Activated naive CD8-positive, alpha-beta T cell treated with anti-CD3 and anti-CD28 coated beads, Interleukin-2, amount 10 ng/mL, durations not matched to agents 7 days and 5 days (primary cell): ENCODE data around the gene PTPRN2. TPM values are rescaled to one million over a fixed set of nuclear protein-coding genes. Genes with fewer than 3 reads are reported as not detected.
"Not testable (repeated sequence)": the region's sequence is repeated elsewhere in the genome, so short reads cannot be mapped to it uniquely, and the experiment has no call there.

Experiments used
- ATAC-seq: fragments of 150-1000 bp; cut with Tn5 transposase; one replicate; pipeline ENCODE4 v1.10.0; 2021; ENCODE audit warnings: low read depth, moderate library complexity
- POLR2A ChIA-PET: fragments of 350-600 bp; sonication (Branson Sonifier 250); formaldehyde crosslinking; loops from one replicate; lab custom pipeline; 2021; ENCODE audit warnings: antibody characterized with exemption; lab: Charles Lee
- DNase-seq: peaks from one replicate; pipeline ENCODE4 v3.0.0; 2021
- H3K27ac Mint-ChIP-seq: one replicate; pipeline ENCODE4 v1.8.0; 2022; ENCODE audit warnings: mild to moderate bottlenecking, mixed read lengths
- H3K27me3 Mint-ChIP-seq: one replicate; pipeline ENCODE4 v1.8.0; 2022; ENCODE audit warnings: mild to moderate bottlenecking, moderate library complexity, mixed read lengths
- H3K36me3 Mint-ChIP-seq: one replicate; pipeline ENCODE4 v1.8.0; 2021; ENCODE audit warnings: mild to moderate bottlenecking, mixed read lengths
- H3K4me1 Mint-ChIP-seq: one replicate; pipeline ENCODE4 v1.8.0; 2021; ENCODE audit warnings: mixed read lengths
- H3K4me3 Mint-ChIP-seq: one replicate; pipeline ENCODE4 v1.8.0; 2022; ENCODE audit warnings: mild to moderate bottlenecking, moderate library complexity, mixed read lengths
- H3K9me3 Mint-ChIP-seq: one replicate; pipeline ENCODE4 v1.8.0; 2021; ENCODE audit warnings: mixed read lengths
- total RNA-seq, 2 experiments: library from RNA; stranded (reverse); gene quantifications; one replicate each; pipeline ENCODE4 v1.2.3, GENCODE V29; 2021

Gene PTPRN2
- total RNA-seq, 2 experiments from 2014 or later: 4.5 to 4.9 TPM

DNA sequence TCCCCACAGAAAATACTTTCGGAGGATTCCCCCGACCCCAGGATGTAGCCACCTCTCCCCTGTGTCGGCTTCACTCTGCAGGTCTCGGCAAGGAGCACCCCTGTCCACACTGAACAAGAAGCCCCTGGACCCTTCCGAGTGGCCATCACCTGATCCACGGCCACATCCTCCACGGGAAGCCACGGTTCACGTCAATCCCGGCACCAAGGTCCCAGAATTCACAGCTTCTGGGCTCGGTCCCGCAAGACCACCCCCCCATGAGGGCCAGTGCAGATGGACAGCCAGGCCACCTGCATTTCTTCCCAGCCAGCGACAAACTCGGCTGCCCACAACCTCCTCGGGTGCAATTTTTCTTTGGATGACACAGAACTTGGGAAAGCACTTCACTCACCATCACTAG is 199.6 kb downstream of the PTPRN2 start:
- Mint-ChIP-seq H3K27me3 (no peaks in the 10 kb centered on the region), H3K9me3 (no peaks in the 10 kb centered on the region), H3K36me3 (no peaks in the 10 kb centered on the region), H3K27ac (no peak overlapping the region), H3K4me1 (no peaks in the 10 kb centered on the region), H3K4me3 (no peak overlapping the region)
- POLR2A ChIA-PET: no interaction called here
- DNase-seq: no peak
- no peak for ATAC-seq

DNA sequence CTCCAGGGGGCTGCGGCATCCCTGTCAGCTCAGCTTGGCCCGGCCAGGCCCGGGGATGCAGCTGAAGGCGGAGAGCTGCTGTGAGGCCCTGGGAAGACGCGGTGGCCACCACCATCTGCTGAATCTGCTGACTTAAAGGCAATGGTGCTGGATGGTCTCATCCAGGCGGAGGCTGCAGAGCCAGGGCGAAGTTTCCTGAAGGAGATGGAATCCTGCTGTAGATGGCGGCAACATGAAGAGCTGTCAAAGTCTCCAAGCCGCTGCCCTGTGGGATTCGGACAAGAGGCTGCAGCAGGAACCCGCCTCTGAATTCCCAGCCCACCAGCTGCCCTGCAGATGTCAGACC is 200.1 kb downstream of the PTPRN2 start:
- ATAC-seq (no peak), DNase-seq (no peak)
- Mint-ChIP-seq H3K36me3 (no peaks in the 10 kb centered on the region), H3K27me3 (no peaks in the 10 kb centered on the region), H3K27ac (no peak overlapping the region), H3K4me3 (no peak overlapping the region), H3K4me1 (no peaks in the 10 kb centered on the region), H3K9me3 (no peaks in the 10 kb centered on the region)
- POLR2A ChIA-PET: no interaction called here

DNA sequence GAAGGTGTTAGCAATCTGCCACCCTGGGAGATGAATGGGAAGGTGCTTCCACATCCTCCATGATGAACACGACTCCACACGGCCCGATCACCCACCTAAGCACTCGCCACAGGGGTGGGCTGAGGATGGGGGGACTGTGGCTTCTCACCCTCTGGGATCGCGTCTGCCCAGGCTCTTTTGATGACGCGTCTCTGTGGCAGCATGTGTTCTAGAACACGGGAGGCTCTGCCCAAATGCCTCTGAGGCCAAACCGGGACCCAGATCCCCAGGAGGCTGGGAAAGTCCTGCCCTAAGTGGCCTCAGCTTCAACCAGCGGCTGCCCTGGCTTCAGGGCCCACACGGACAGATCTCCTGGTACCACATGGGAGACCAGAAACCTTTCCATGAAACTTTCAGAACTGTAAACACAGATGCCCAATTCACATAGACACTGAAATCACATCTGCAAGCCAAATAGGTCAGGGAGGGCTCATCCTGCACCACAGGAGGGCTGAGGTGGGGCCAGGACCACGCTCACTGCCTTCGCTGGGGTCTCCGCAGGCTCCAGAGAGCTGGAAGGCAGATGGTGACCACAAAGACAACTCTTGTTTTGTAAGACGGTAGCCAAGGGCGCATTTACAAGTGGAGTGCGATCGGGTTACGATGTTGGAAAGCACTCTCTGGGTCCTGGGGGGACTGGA is 200.6 kb downstream of the PTPRN2 start:
- ATAC-seq: no peak

DNA sequence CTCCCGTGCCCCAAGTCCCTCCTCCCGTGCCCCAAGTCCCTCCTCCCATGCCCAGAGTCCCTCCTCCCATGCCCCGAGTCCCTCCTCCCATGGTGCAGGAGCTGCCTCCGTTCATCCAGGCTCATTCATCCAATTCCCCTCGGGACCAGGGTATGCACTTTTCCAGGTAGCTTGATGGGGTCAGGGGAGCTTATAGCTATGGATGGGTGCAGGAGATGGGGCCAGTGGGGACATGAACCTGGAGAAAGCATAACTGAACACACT is 201.3 kb downstream of the PTPRN2 start:
- DNase-seq (no peak), ATAC-seq (no peak)
- Mint-ChIP-seq H3K9me3 (peaks cover under 1% of the 10 kb centered on the region), H3K27me3 (no peaks in the 10 kb centered on the region), H3K4me1 (no peaks in the 10 kb centered on the region), H3K4me3 (no peak overlapping the region), H3K36me3 (no peaks in the 10 kb centered on the region), H3K27ac (no peak overlapping the region)
- POLR2A ChIA-PET: no interaction called here

More for the DNA sequence above, 200.6 kb downstream of the PTPRN2 start:
- Mint-ChIP-seq H3K36me3 (no peaks in the 10 kb centered on the region), H3K4me3 (no peak overlapping the region), H3K4me1 (no peaks in the 10 kb centered on the region), H3K27ac (no peak overlapping the region), H3K27me3 (no peaks in the 10 kb centered on the region), H3K9me3 (no peaks in the 10 kb centered on the region)
- DNase-seq: no peak
- POLR2A ChIA-PET: no interaction called here

DNA sequence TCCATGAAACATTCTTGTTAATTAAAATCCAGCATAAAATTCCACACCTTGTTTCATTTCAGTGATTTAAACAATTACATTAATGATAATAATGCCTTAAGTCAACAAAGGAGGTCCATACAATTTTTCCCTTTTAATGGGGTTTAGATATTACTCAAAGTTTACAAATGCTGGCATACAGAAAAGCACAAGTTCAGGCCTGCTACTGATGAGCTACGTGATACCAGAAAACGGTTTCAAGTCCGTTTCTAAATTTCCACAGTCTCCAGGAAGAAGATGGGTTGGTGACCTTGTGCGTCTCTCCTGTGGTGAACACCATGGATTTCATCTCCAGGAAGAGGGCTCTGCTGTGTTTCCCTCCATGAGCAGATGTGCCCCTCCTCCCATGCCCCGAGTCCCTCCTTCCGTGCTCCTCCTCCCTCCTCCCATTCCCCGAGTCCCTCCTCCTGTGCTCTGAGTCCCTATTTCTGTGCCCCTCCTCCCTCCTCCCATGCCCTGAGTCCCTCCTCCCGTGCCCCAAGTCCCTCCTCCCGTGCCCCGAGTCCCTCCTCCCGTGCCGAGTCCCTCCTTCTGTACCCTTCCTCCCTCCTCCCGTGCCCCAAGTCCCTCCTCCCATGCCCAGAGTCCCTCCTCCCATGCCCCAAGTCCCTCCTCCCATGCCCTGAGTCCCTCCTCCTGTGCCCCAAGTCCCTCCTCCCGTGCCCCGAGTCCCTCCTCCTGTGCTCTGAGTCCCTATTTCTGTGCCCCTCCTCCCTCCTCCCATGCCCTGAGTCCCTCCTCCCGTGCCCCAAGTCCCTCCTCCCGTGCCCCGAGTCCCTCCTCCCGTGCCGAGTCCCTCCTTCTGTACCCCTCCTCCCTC is 201.9 kb downstream of the PTPRN2 start:
- H3K4me1 Mint-ChIP-seq, H3K27me3 Mint-ChIP-seq, H3K36me3 Mint-ChIP-seq, POLR2A ChIA-PET, ATAC-seq, H3K9me3 Mint-ChIP-seq, DNase-seq, H3K27ac Mint-ChIP-seq, H3K4me3 Mint-ChIP-seq: not testable (repeated sequence)

DNA sequence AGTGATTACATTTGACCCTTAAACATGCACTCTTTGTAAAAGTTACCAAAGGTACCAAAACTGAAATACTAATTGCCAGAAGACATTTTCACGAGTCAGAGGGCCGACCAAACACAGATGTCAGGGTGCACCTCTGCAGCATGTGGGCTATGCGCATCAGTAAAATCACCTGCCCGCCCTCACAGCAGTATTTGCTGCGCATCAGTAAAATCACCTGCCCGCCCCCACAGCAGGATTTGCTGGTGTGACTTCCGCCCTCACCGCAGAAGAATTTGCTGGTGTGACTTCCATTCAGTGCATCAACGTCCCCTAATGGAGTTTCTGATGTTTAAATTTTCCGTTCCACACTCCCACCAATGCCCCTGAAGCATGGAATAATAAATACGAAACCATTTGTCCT is 202.9 kb downstream of the PTPRN2 start:
- DNase-seq (no peak), ATAC-seq (no peak)
- H3K4me1 Mint-ChIP-seq: no peaks in the 10 kb centered on the region
- peaks cover 2% of the 10 kb centered on the region for H3K9me3 Mint-ChIP-seq
- POLR2A ChIA-PET: no interaction called here
- H3K4me3 Mint-ChIP-seq: no peak overlapping the region
- H3K27me3 Mint-ChIP-seq: peaks cover under 1% of the 10 kb centered on the region
- H3K27ac Mint-ChIP-seq: no peak overlapping the region
- no peaks in the 10 kb centered on the region for H3K36me3 Mint-ChIP-seq

DNA sequence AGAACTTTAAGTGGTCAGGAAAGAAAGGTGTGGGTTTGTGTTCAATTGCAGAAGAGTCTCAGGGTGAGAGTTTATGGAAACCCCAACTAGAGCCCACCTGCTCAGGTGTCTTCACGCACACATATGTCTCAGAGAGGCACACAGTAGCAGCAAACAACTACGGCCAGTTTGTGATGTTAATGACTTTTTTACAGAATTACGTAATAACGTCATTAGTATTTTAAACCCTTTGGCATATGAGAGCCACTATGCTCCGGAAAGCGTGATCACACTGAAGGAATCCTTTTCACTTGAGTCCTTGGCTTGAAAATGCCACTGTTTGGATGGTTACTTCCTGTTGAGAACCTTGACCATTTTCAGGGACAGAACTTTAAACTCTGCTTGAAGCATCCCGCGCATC is 204.0 kb downstream of the PTPRN2 start:
- H3K27ac Mint-ChIP-seq: no peak overlapping the region
- peaks cover 4% of the 10 kb centered on the region for H3K9me3 Mint-ChIP-seq
- no peaks in the 10 kb centered on the region for H3K4me1 Mint-ChIP-seq
- no peak overlapping the region for H3K4me3 Mint-ChIP-seq
- H3K36me3 Mint-ChIP-seq: no peaks in the 10 kb centered on the region
- H3K27me3 Mint-ChIP-seq: peaks cover 2% of the 10 kb centered on the region
- DNase-seq (no peak), ATAC-seq (no peak)
- POLR2A ChIA-PET: no interaction called here

DNA sequence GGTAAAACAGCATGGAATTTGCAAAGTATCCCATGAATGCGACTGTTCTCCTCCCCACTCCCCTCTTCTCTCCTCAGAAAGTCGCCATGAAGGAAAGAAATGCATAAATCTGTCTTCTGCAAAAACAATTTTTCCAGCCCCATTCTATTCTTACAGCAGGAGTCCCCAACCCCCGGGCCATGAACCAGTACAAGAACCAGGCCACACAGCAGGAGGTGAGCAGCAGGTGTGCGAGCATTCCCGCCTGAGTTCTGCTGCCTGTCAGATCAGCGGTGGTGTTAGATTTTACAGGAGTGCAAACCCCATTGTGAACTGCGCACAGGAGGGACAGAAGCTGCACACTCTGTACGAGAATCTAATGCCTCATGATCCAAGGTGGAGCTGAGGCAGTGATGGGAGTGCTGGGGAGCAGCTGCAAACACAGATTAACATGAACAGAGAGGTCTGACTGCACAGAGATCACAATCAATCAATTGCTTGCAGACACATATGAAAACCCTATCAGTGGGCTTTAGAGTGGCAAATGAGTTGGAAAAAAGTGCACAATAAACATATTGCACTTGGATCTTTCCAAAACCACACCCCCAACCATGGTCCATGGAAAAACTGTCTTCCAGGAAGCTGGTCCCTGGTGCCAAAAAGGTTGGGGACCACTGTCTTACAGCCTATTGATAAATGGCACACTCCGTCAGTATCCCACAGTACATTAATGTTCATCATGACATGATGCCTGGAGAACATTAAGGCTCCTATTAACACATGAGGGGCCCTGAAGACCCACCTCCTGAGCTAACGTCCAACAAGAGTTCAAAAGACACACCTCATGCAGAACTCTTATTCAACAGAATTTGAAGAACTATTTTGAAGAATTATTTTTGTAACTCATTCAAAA is 205.0 kb downstream of the PTPRN2 start:
- DNase-seq: no peak

DNA sequence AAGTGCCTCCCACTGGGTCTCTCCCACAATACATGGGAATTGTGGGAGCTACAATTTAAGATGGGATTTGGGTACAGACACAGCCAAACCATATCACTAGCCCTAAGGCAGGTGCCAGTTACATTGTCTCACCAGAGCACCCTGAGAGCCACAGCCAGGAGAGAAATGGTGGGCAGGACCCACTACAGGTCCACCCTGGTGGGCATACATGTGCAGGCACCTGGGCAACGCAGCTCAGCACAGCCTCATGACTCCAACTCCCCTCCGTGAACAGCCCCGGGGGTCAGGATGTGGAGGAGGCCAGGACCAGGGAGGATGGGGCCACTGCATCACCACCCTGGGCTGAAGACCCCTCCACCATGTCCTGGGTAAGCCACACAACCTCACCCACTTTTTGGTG is 205.7 kb downstream of the PTPRN2 start:
- no peak for ATAC-seq
- peaks cover 2% of the 10 kb centered on the region for H3K27me3 Mint-ChIP-seq

More for the DNA sequence above, 205.0 kb downstream of the PTPRN2 start:
- Mint-ChIP-seq H3K36me3 (no peaks in the 10 kb centered on the region), H3K4me3 (no peak overlapping the region), H3K9me3 (peaks cover 4% of the 10 kb centered on the region), H3K27ac (no peak overlapping the region), H3K27me3 (peaks cover 2% of the 10 kb centered on the region), H3K4me1 (no peaks in the 10 kb centered on the region)
- no peak for ATAC-seq
- POLR2A ChIA-PET: no interaction called here

DNA sequence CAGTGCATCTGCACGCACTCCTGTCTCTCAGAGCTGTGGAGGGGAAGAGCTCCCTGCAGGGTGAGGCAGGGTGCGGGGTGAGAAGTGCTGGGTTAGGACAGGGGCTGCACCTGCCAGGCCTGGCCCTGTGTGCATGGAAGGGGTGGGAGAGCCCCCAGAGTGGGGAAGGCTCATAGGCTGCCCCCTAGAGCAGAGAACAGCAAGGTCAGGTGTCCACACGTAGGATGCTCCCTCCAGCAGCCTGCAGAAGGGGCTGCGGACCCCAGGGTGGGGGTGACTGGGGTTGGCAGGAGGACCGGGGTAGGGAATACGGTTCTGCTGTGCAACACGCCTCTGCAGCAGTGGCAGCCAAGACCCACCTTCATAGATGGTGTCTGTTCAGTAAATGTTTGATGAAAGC is 208.6 kb downstream of the PTPRN2 start:
- Mint-ChIP-seq H3K4me3 (no peak overlapping the region), H3K9me3 (peaks cover 4% of the 10 kb centered on the region)
- no peak for ATAC-seq

More for the DNA sequence above, 205.7 kb downstream of the PTPRN2 start:
- H3K27ac Mint-ChIP-seq: no peak overlapping the region
- POLR2A ChIA-PET: no interaction called here
- DNase-seq: no peak
- H3K4me1 Mint-ChIP-seq: no peaks in the 10 kb centered on the region
- H3K9me3 Mint-ChIP-seq: peaks cover 4% of the 10 kb centered on the region
- H3K36me3 Mint-ChIP-seq: no peaks in the 10 kb centered on the region
- no peak overlapping the region for H3K4me3 Mint-ChIP-seq

DNA sequence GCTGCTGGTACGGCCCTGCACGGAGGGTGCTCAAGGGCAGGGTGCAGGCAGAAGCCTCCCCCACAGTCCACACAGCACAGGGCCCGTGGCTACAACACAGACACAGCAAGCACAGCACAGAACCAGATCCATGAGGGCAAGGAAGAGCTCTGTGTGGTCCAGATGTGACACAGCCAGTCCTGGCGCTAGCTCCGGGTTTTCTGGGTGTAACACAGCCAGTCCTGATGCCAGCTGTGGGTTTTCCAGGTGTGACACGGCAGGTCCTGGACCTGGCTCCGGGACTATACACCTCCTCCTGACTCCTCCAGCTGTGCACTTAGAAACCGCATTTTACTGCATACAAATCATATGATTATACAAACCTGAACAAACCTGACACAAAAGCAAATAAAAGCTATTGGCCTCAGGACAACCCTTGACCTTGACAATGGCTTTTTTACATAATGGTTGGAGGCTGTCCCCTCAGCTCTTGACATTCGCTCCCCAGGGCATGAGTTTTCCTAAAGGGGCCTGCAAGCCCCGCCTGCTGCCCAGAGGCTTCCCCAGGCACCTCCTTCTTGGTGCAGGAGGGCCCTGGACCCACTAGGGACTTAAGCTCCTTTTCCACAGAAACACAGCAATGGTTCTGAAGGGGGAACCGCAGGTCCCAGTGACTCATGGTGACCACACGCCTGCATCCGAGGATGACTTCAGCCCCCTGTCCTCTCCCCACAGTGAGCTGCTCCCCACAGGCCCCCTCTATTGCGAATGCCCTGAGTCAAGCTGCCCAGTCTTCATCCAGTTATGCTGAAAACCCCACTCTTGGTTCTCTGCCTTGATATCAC is 209.6 kb downstream of the PTPRN2 start:
- no peak overlapping the region for H3K27ac Mint-ChIP-seq
- no peak overlapping the region for H3K4me3 Mint-ChIP-seq
- H3K36me3 Mint-ChIP-seq: no peaks in the 10 kb centered on the region
- no peak for ATAC-seq
- DNase-seq: no peak
- H3K9me3 Mint-ChIP-seq: peaks cover 4% of the 10 kb centered on the region
- POLR2A ChIA-PET: no interaction called here
- peaks cover 2% of the 10 kb centered on the region for H3K27me3 Mint-ChIP-seq
- H3K4me1 Mint-ChIP-seq: no peaks in the 10 kb centered on the region

More for the DNA sequence above, 208.6 kb downstream of the PTPRN2 start:
- H3K27me3 Mint-ChIP-seq: peaks cover 2% of the 10 kb centered on the region
- no peak overlapping the region for H3K27ac Mint-ChIP-seq
- POLR2A ChIA-PET: no interaction called here
- H3K36me3 Mint-ChIP-seq: no peaks in the 10 kb centered on the region
- DNase-seq: no peak
- H3K4me1 Mint-ChIP-seq: no peaks in the 10 kb centered on the region

DNA sequence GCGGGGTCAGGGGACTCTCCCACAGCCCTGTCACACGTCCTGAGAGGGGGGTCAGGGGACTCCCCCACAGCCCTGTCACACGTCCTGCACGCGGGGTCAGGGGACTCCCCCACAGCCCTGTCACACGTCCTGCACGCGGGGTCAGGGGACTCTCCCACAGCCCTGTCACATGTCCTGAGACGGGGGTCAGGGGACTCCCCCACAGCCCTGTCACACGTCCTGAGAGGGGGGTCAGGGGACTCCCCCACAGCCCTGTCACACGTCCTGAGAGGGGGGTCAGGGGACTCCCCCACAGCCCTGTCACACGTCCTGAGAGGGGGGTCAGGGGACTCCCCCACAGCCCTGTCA is 210.8 kb downstream of the PTPRN2 start:
- H3K36me3 Mint-ChIP-seq, H3K4me1 Mint-ChIP-seq, DNase-seq, H3K27ac Mint-ChIP-seq, POLR2A ChIA-PET, H3K4me3 Mint-ChIP-seq, ATAC-seq, H3K9me3 Mint-ChIP-seq, H3K27me3 Mint-ChIP-seq: not testable (repeated sequence)
